Ishikawa (cell line): ENCODE measurements around the gene CLASP1.

Experiments
- CEBPB ChIP-seq: IDR thresholded peaks from 2 replicates; pipeline ENCODE4 v1.6.1; 2012
- MAX ChIP-seq: IDR thresholded peaks from 2 replicates; pipeline ENCODE4 v1.6.1; 2012
- TAF1 ChIP-seq: IDR thresholded peaks from 2 replicates; pipeline ENCODE4 v1.6.1; 2012; ENCODE audit warnings: low read depth, mild to moderate bottlenecking

DNA sequence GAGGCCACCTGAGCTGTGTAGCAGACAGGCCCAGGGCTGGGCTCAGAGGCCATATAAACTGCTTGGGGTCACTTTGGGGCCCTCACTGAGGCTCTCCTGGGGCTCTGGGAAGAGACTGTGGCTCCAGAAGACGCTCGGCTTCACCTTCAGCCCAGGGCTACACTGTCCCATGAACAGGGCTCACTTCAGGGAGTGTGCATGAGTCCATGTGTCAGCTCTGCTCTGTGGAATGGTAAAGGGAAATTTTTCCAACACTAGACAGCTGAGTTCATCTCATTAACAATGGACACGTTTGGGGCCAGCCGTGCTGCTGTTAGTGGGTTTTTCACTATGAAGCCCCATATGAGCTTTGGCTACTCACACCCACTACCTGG lies 298.9 kb downstream of the CLASP1 start:
- TF ChIP-seq TAF1: no peak
- no peak for TF ChIP-seq MAX
- TF ChIP-seq CEBPB: no peak
